CD14-positive monocyte (primary cell): Measurements from ENCODE around the gene RRP9. TPM values are rescaled to one million over a fixed set of nuclear protein-coding genes. Genes with fewer than 3 reads are reported as not detected.
A peak's percentile ranks its signal among the peaks of the same experiment; 100 is the strongest.

Source experiments
- DNase-seq, 3 donors: peaks; one replicate each; pipeline ENCODE4 v3.0.0-alpha.2; 2011 to 2022
- H2AFZ ChIP-seq: 2 replicates; pipeline ENCODE4 v1.6.0; 2012; ENCODE audit warnings: mild to moderate bottlenecking, low read depth, low read length, inconsistent platforms; ENCODE audit not compliant: insufficient read depth, poor library complexity, severe bottlenecking
- H3K27ac ChIP-seq, 2 donors: 1 replicate in 1 of 2; 2 replicates in 1 of 2; pipeline ENCODE4 v1.5.1; 2012 to 2013; ENCODE audit warnings: low read length in 2 of 2, control low read depth in 1 of 2, inconsistent platforms in 1 of 2, low read depth in 1 of 2, mild to moderate bottlenecking in 1 of 2
- H3K27me3 ChIP-seq, 2 donors: one replicate each; pipeline versions ENCODE4 v1.6.0 to v1.6.1; 2011 to 2013; ENCODE audit warnings: low read length in 2 of 2; ENCODE audit not compliant: control insufficient read depth in 2 of 2, insufficient read depth in 2 of 2
- H3K36me3 ChIP-seq, 2 donors: replicated peaks in 1 of 2; 1 replicate in 1 of 2; 2 replicates in 1 of 2; pipeline versions ENCODE4 v1.5.1 to v1.6.1; 2012 to 2013; ENCODE audit warnings: low read length in 2 of 2, control low read depth in 1 of 2, inconsistent platforms in 1 of 2, mild to moderate bottlenecking in 1 of 2; ENCODE audit not compliant: insufficient read depth in 2 of 2, control insufficient read depth in 1 of 2
- H3K4me1 ChIP-seq, 2 donors: 1 replicate in 1 of 2; 2 replicates in 1 of 2; pipeline versions ENCODE4 v1.5.1 to v1.6.1; 2012 to 2013; ENCODE audit warnings: low read length in 2 of 2, control low read depth in 1 of 2, inconsistent platforms in 1 of 2, mild to moderate bottlenecking in 1 of 2, moderate library complexity in 1 of 2; ENCODE audit not compliant: insufficient read depth in 2 of 2, control insufficient read depth in 1 of 2
- H3K4me2 ChIP-seq: replicated peaks from 2 replicates; pipeline ENCODE3; 2012; ENCODE audit warnings: low read length, moderate library complexity, mild to moderate bottlenecking; ENCODE audit not compliant: poor library complexity, severe bottlenecking; ENCODE audit errors: extremely low read depth
- H3K4me3 ChIP-seq, 3 experiments: fragments of 200-600 bp in 1 of 3; sonication (generic) in 1 of 3; replicated peaks in 1 of 3; 1 replicate in 2 of 3; 2 replicates in 1 of 3; pipeline ENCODE4 v1.5.1; 2011 to 2013; ENCODE audit warnings: low read length in 3 of 3, mild to moderate bottlenecking in 3 of 3, control low read depth in 2 of 3, low read depth in 2 of 3, inconsistent platforms in 1 of 3, moderate library complexity in 1 of 3
- H3K79me2 ChIP-seq: 2 replicates; pipeline ENCODE4 v1.6.0; 2012; ENCODE audit warnings: mild to moderate bottlenecking, control low read depth, inconsistent platforms, low read length, moderate library complexity; ENCODE audit not compliant: insufficient read depth
- H3K9ac ChIP-seq: 2 replicates; pipeline ENCODE4 v1.6.0; 2017; ENCODE audit warnings: low read length, mild to moderate bottlenecking; ENCODE audit not compliant: insufficient read depth, poor library complexity, severe bottlenecking
- H3K9me3 ChIP-seq, 2 donors: replicated peaks in 1 of 2; 1 replicate in 1 of 2; 2 replicates in 1 of 2; pipeline versions ENCODE4 v1.5.1 to v1.6.1; 2012 to 2013; ENCODE audit warnings: low read length in 2 of 2, control low read depth in 1 of 2; ENCODE audit not compliant: control insufficient read depth in 1 of 2, insufficient read depth in 1 of 2
- H4K20me1 ChIP-seq: 2 replicates; pipeline ENCODE4 v1.6.0; 2012; ENCODE audit warnings: mild to moderate bottlenecking, low read length, control low read depth, moderate library complexity; ENCODE audit not compliant: insufficient read depth
- H3K27ac Mint-ChIP-seq, 7 donors: one replicate each; pipeline ENCODE4 v1.8.0; 2020; ENCODE audit warnings: mild to moderate bottlenecking in 7 of 7, mixed read lengths in 7 of 7, moderate library complexity in 6 of 7, inconsistent platforms in 2 of 7
- H3K27me3 Mint-ChIP-seq, 3 donors: one replicate each; pipeline ENCODE4 v1.8.0; 2021 to 2022; ENCODE audit warnings: low read depth in 3 of 3, mild to moderate bottlenecking in 3 of 3, mixed read lengths in 3 of 3, moderate library complexity in 3 of 3, inconsistent platforms in 1 of 3
- H3K36me3 Mint-ChIP-seq, 2 donors: one replicate each; pipeline ENCODE4 v1.8.0; 2020; ENCODE audit warnings: mixed read lengths in 2 of 2, inconsistent platforms in 1 of 2, mild to moderate bottlenecking in 1 of 2
- H3K4me1 Mint-ChIP-seq: one replicate; pipeline ENCODE4 v1.8.0; 2020; ENCODE audit warnings: mild to moderate bottlenecking, mixed read lengths
- H3K4me3 Mint-ChIP-seq, 2 donors: one replicate each; pipeline ENCODE4 v1.8.0; 2020; ENCODE audit warnings: mild to moderate bottlenecking in 2 of 2, mixed read lengths in 2 of 2, moderate library complexity in 1 of 2
- H3K9me3 Mint-ChIP-seq, 7 donors: one replicate each; pipeline ENCODE4 v1.8.0; 2020 to 2022; ENCODE audit warnings: mixed read lengths in 7 of 7, mild to moderate bottlenecking in 6 of 7, moderate library complexity in 6 of 7, inconsistent platforms in 2 of 7
- CTCF ChIP-seq: fragments of 200-600 bp; IDR thresholded peaks from one replicate; pipeline ENCODE4 v1.8.0; 2022; ENCODE audit warnings: antibody characterized with exemption, mild to moderate bottlenecking
- WGBS: methylation state at CpG from one replicate; pipeline ENCODE4 v1.1.5; 2013; ENCODE audit warnings: missing lambda C conversion rate; ENCODE audit not compliant: insufficient coverage; 5-methylcytosine and 5-hydroxymethylcytosine counted together
- intact Hi-C, 2 donors: fragments of 100-400 bp; cut with micrococcal nuclease; formaldehyde crosslinking; loops; one replicate each; pipeline versions ENCODE4 v1.15.0 to v1.15.1; 2023
- polyA plus RNA-seq, 3 donors: library from polyadenylated mRNA; depleted of rRNA in 1 of 3; unstranded in 2 of 3; stranded (reverse) in 1 of 3; fragments of 300-500 nt in 2 of 3; fragments of >200 nt in 1 of 3; fragmentation: Illumina TruSeq in 2 of 3; gene quantifications; 1 replicate in 2 of 3; 2 replicates in 1 of 3; pipeline ENCODE4 v1.2.3, GENCODE V29; 2012 to 2021

The RRP9 gene
- polyA plus RNA-seq, 3 donors, result 6.7 to 10.4 (median 9.9) TPM

GRCh38 chr3:51896607-51897305 is 44.9 kb downstream of the RRP9 start:
- Histone ChIP-seq H3K36me3 (no peaks in the 10 kb centered on the region), H3K9me3 (no peaks in the 10 kb centered on the region), H4K20me1 (no peaks in the 10 kb centered on the region), H3K4me1 (no peaks in the 10 kb centered on the region), H3K79me2 (no peaks in the 10 kb centered on the region), H3K9ac (no peak overlapping the region), H3K27ac (no peak overlapping the region), H2AFZ (no peak overlapping the region), H3K4me3 (no peak overlapping the region), H3K27me3 (peaks cover 0 to 10% of the 10 kb centered on the region in 2 donors), H3K4me2 (no peak overlapping the region)
- H3K4me1 Mint-ChIP-seq, result no peaks in the 10 kb centered on the region
- no peak for DNase-seq
- H3K4me3 Mint-ChIP-seq, result peak overlapping the region in 1 of 2 donors; percentile 3
- no peak for TF ChIP-seq CTCF
- intact Hi-C loops, result no loop called here
- H3K36me3 Mint-ChIP-seq, result no peaks in the 10 kb centered on the region
- peaks cover 0 to 4% (median 0%) of the 10 kb centered on the region in 7 donors for H3K9me3 Mint-ChIP-seq
- WGBS, result 95% methylated on average over 6 of the region's 10 CpGs
- H3K27me3 Mint-ChIP-seq, result peaks cover 19 to 34% (median 33%) of the 10 kb centered on the region in 3 donors
- no peak overlapping the region for H3K27ac Mint-ChIP-seq

GRCh38 chr3:51894939-51895338 is 46.8 kb downstream of the RRP9 start:
- peaks cover 15 to 33% (median 32%) of the 10 kb centered on the region in 3 donors for H3K27me3 Mint-ChIP-seq

More at GRCh38 chr3:51894939-51895338, 46.8 kb downstream of the RRP9 start:
- Mint-ChIP-seq H3K27ac (no peak overlapping the region), H3K4me3 (no peak overlapping the region), H3K36me3 (no peaks in the 10 kb centered on the region), H3K9me3 (peaks cover 0 to 4% (median 0%) of the 10 kb centered on the region in 7 donors), H3K4me1 (no peaks in the 10 kb centered on the region)
- H3K36me3 ChIP-seq, result no peaks in the 10 kb centered on the region
- no peak overlapping the region for H3K4me3 ChIP-seq
- intact Hi-C loops, result no loop called here
- no peaks in the 10 kb centered on the region for H4K20me1 ChIP-seq
- no peaks in the 10 kb centered on the region for H3K4me1 ChIP-seq
- no peak overlapping the region for H3K27ac ChIP-seq
- whole genome bisulfite sequencing, result 97% methylated on average over 16 of the region's 16 CpGs
- DNase-seq, result no peak
- no peak overlapping the region for H3K4me2 ChIP-seq
- TF ChIP-seq CTCF, result no peak
- H3K27me3 ChIP-seq, result peaks cover 0 to 7% of the 10 kb centered on the region in 2 donors
- no peak overlapping the region for H3K9ac ChIP-seq
- no peak overlapping the region for H2AFZ ChIP-seq
- H3K79me2 ChIP-seq, result no peaks in the 10 kb centered on the region
- no peaks in the 10 kb centered on the region for H3K9me3 ChIP-seq
